Globus pallidus (tissue), 1 donor: ENCODE measurements around the gene SRPRB.
"Not testable (repeated sequence)": the region's sequence is repeated elsewhere in the genome, so short reads cannot be mapped to it uniquely, and the experiment has no call there.

ENCODE experiments used
- DNase-seq: peaks from one replicate; pipeline ENCODE4 v3.0.0-alpha.2; 2015; ENCODE audit warnings: low spot score

The SRPRB gene

GRCh38 chr3:133777807-133778568 is 27.6 kb upstream of the SRPRB start:
- no peak for DNase-seq

- DNase-seq = no peak
Observed at GRCh38 chr3:133779626-133780203, 25.9 kb upstream of the SRPRB start.

- DNase-seq = not testable (repeated sequence)
Observed at GRCh38 chr3:133780756-133781155, 24.9 kb upstream of the SRPRB start.

GRCh38 chr3:133781570-133781969 is 24.0 kb upstream of the SRPRB start:
- no peak for DNase-seq

GRCh38 chr3:133782454-133782853 is 23.2 kb upstream of the SRPRB start:
- no peak for DNase-seq

- DNase-seq = no peak
Observed at GRCh38 chr3:133783762-133784161, 21.9 kb upstream of the SRPRB start.

GRCh38 chr3:133788024-133788423 is 17.6 kb upstream of the SRPRB start:
- DNase-seq = no peak

GRCh38 chr3:133792171-133792763 is 13.3 kb upstream of the SRPRB start:
- no peak for DNase-seq

- DNase-seq = no peak
Observed at GRCh38 chr3:133797396-133798105, 8.1 kb upstream of the SRPRB start.

GRCh38 chr3:133799794-133800585 is 5.6 kb upstream of the SRPRB start:
- no peak for DNase-seq

GRCh38 chr3:133803469-133803868 is 2.1 kb upstream of the SRPRB start:
- no peak for DNase-seq

- DNase-seq = no peak
Observed at GRCh38 chr3:133804896-133805295, 719 bp upstream of the SRPRB start.

- DNase-seq = no peak
Observed at GRCh38 chr3:133805384-133805701, 272 bp upstream of the SRPRB start.

GRCh38 chr3:133812872-133813271 is 7.3 kb downstream of the SRPRB start:
- no peak for DNase-seq

GRCh38 chr3:133815386-133815785 is 9.8 kb downstream of the SRPRB start:
- no peak for DNase-seq

GRCh38 chr3:133820129-133820528 is 14.5 kb downstream of the SRPRB start:
- DNase-seq = no peak

GRCh38 chr3:133820889-133821675 is 15.5 kb downstream of the SRPRB start:
- no peak for DNase-seq

- peak; percentile 26 for DNase-seq
Observed at GRCh38 chr3:133821767-133822638, 16.4 kb downstream of the SRPRB start.

- DNase-seq = no peak
Observed at GRCh38 chr3:133824961-133825485, 19.4 kb downstream of the SRPRB start.
